Loucy (cell line): Measurements from ENCODE around the gene RGL3.

Experiments used
- H2AFZ ChIP-seq: fragments of 200-600 bp; sonication (generic); 2 replicates; pipeline ENCODE4 v1.6.0; 2016; ENCODE audit warnings: antibody characterized with exemption, mild to moderate bottlenecking, low read length, moderate library complexity
- H3F3A ChIP-seq: fragments of 200-600 bp; 2 replicates; pipeline ENCODE4 v1.6.0; 2016; ENCODE audit warnings: antibody characterized with exemption, low read depth, mild to moderate bottlenecking
- H3K27me3 ChIP-seq: fragments of 200-600 bp; sonication (generic); 2 replicates; pipeline ENCODE4 v1.6.1; 2014; ENCODE audit warnings: low read length, mild to moderate bottlenecking; ENCODE audit not compliant: insufficient read depth, poor library complexity, severe bottlenecking
- H3K36me3 ChIP-seq: fragments of 200-600 bp; sonication (generic); 2 replicates; pipeline ENCODE4 v1.6.1; 2016; ENCODE audit warnings: low read length; ENCODE audit not compliant: insufficient read depth
- H3K4me1 ChIP-seq: fragments of 200-600 bp; sonication (generic); 2 replicates; pipeline ENCODE4 v1.5.1; 2014; ENCODE audit warnings: low read length, mild to moderate bottlenecking; ENCODE audit not compliant: insufficient read depth, poor library complexity, severe bottlenecking
- H3K4me2 ChIP-seq: fragments of 200-600 bp; sonication (generic); 2 replicates; pipeline ENCODE4 v1.6.0; 2014; ENCODE audit warnings: antibody characterized with exemption, low read length, low read depth, mild to moderate bottlenecking; ENCODE audit not compliant: poor library complexity, severe bottlenecking
- H3K4me3 ChIP-seq: fragments of 200-600 bp; sonication (generic); 2 replicates; pipeline ENCODE4 v1.5.1; 2014; ENCODE audit warnings: low read length, mild to moderate bottlenecking, mixed read lengths; ENCODE audit not compliant: poor library complexity, severe bottlenecking
- H3K79me2 ChIP-seq: fragments of 200-600 bp; sonication (generic); 2 replicates; pipeline ENCODE4 v1.6.1; 2014; ENCODE audit warnings: low read length; ENCODE audit not compliant: insufficient read depth
- H3K9ac ChIP-seq: fragments of 200-600 bp; sonication (generic); 2 replicates; pipeline ENCODE4 v1.6.0; 2014; ENCODE audit warnings: mild to moderate bottlenecking, low read depth, low read length, moderate library complexity; ENCODE audit not compliant: poor library complexity, severe bottlenecking
- H3K9me2 ChIP-seq: fragments of 200-600 bp; sonication (generic); replicated peaks from 2 replicates; pipeline ENCODE4 v1.6.1; 2016; ENCODE audit warnings: low read depth, low read length, mixed read lengths
- H3K9me3 ChIP-seq: fragments of 200-600 bp; sonication (generic); 2 replicates; pipeline ENCODE4 v1.6.1; 2014; ENCODE audit warnings: mild to moderate bottlenecking, antibody characterized with exemption, low read length, low read depth; ENCODE audit not compliant: insufficient read depth
- H4K20me1 ChIP-seq: fragments of 200-600 bp; sonication (generic); 2 replicates; pipeline ENCODE4 v1.6.0; 2014; ENCODE audit warnings: antibody characterized with exemption, low read length, mild to moderate bottlenecking; ENCODE audit not compliant: insufficient read depth, poor library complexity, severe bottlenecking
- CTCF ChIP-seq: fragments of 200-600 bp; sonication (generic); conservative IDR thresholded peaks from 2 replicates; pipeline ENCODE4 v1.5.1; 2014; ENCODE audit warnings: mild to moderate bottlenecking, antibody characterized with exemption, low read length
- EZH2phosphoT487 ChIP-seq: fragments of 200-600 bp; IDR thresholded peaks from 2 replicates; pipeline ENCODE4 v1.6.1; 2018; ENCODE audit warnings: antibody characterized with exemption, mild to moderate bottlenecking, moderate library complexity, borderline replicate concordance

RGL3 gene

DNA sequence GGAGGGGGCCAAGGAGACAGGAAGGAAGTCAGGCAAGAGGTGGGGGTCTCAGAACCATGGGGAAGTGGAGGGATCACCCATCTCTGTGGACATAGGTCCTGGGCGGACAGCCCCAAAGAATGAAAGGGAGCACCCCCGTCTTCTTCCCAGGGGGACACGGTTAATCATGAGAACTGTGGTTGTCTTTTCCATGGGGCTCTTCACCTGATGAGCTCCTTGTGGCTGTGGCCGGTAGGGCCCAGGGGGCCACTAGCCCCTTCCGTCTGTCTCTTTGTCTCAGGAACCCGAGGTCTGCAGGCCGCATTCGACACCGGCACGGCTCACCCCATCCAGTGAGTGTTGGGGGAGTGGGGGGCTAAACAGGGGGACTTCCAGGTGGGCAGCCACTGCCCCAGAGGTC is 55.2 kb downstream of the RGL3 start:
- no peak for TF ChIP-seq EZH2phosphoT487
- TF ChIP-seq CTCF = no peak
- H3K9me3 ChIP-seq = no peaks in the 10 kb centered on the region
- no peaks in the 10 kb centered on the region for H3F3A ChIP-seq
- no peaks in the 10 kb centered on the region for H3K27me3 ChIP-seq
- no peaks in the 10 kb centered on the region for H4K20me1 ChIP-seq
- H3K4me2 ChIP-seq = no peak overlapping the region
- H3K9me2 ChIP-seq = no peaks in the 10 kb centered on the region
- H3K4me3 ChIP-seq = no peak overlapping the region
- H2AFZ ChIP-seq = no peak overlapping the region
- H3K4me1 ChIP-seq = no peaks in the 10 kb centered on the region
- H3K36me3 ChIP-seq = no peaks in the 10 kb centered on the region
- no peaks in the 10 kb centered on the region for H3K79me2 ChIP-seq
- H3K9ac ChIP-seq = no peak overlapping the region

- Histone ChIP-seq H2AFZ (no peak overlapping the region), H3K36me3 (no peaks in the 10 kb centered on the region), H4K20me1 (no peaks in the 10 kb centered on the region), H3K4me3 (no peak overlapping the region), H3K9me2 (no peaks in the 10 kb centered on the region), H3F3A (no peaks in the 10 kb centered on the region), H3K79me2 (no peaks in the 10 kb centered on the region), H3K27me3 (no peaks in the 10 kb centered on the region), H3K4me2 (no peak overlapping the region), H3K4me1 (no peaks in the 10 kb centered on the region), H3K9me3 (no peaks in the 10 kb centered on the region), H3K9ac (no peak overlapping the region)
- no peak for TF ChIP-seq CTCF
- no peak for TF ChIP-seq EZH2phosphoT487
These were observed 57.1 kb downstream of the RGL3 start for GRCh38 chr19:11361771-11362731.

GRCh38 chr19:11361037-11361770 is 57.9 kb downstream of the RGL3 start:
- Histone ChIP-seq H3K4me3 (no peak overlapping the region), H3K4me2 (no peak overlapping the region), H3K36me3 (no peaks in the 10 kb centered on the region), H2AFZ (no peak overlapping the region), H3K9me2 (no peaks in the 10 kb centered on the region), H3K9me3 (no peaks in the 10 kb centered on the region), H3K4me1 (no peaks in the 10 kb centered on the region), H3F3A (no peaks in the 10 kb centered on the region), H4K20me1 (no peaks in the 10 kb centered on the region), H3K27me3 (no peaks in the 10 kb centered on the region), H3K79me2 (no peaks in the 10 kb centered on the region), H3K9ac (no peak overlapping the region)
- TF ChIP-seq EZH2phosphoT487 (no peak), CTCF (no peak)
